Adrenal gland (tissue), 12 donors: Measurements from ENCODE around the gene MAP7D2. TPM values are rescaled to one million over a fixed set of nuclear protein-coding genes. Genes with fewer than 3 reads are reported as not detected.
"Not testable (repeated sequence)": the region's sequence is repeated elsewhere in the genome, so short reads cannot be mapped to it uniquely, and the experiment has no call there.

Experiments used
- DNase-seq, 7 donors: peaks; one replicate each; pipeline ENCODE4 v3.0.0-alpha.2; 2019 to 2020
- H3K27ac ChIP-seq, 5 donors: fragments of 200-600 bp; sonication (generic) in 4 of 5; 1 replicate in 3 of 5; 2 replicates in 2 of 5; pipeline versions ENCODE4 v1.5.1 to v1.8.0; 2016 to 2020; ENCODE audit warnings: mild to moderate bottlenecking in 1 of 5
- H3K27me3 ChIP-seq: fragments of 200-600 bp; 2 replicates; pipeline ENCODE4 v1.8.0; 2021
- H3K36me3 ChIP-seq, 2 donors: fragments of 200-600 bp; replicated peaks in 1 of 2; 1 replicate in 1 of 2; 2 replicates in 1 of 2; pipeline versions ENCODE4 v1.5.1 to v1.8.0; 2018 to 2022
- H3K4me1 ChIP-seq, 2 donors: fragments of 200-600 bp; replicated peaks in 1 of 2; 1 replicate in 1 of 2; 2 replicates in 1 of 2; pipeline versions ENCODE4 v1.5.1 to v1.8.0; 2018 to 2021
- H3K4me3 ChIP-seq, 4 donors: fragments of 200-600 bp; sonication (generic) in 3 of 4; one replicate each; pipeline ENCODE4 v1.5.1; 2016 to 2018
- H3K9me3 ChIP-seq, 3 donors: fragments of 200-600 bp; sonication (generic) in 1 of 3; replicated peaks in 1 of 3; 1 replicate in 2 of 3; 2 replicates in 1 of 3; pipeline versions ENCODE4 v1.5.1 to v1.8.0; 2016 to 2021
- CTCF ChIP-seq, 6 experiments: fragments of 450-650 bp in 4 of 6; fragments of 200-600 bp in 2 of 6; sonication (generic) in 1 of 6; IDR thresholded peaks; 1 replicate in 5 of 6; 2 replicates in 1 of 6; pipeline versions ENCODE4 v1.5.1 to v1.8.0; 2016 to 2021; ENCODE audit warnings: antibody characterized with exemption in 6 of 6, mild to moderate bottlenecking in 2 of 6, moderate library complexity in 1 of 6
- POLR2A ChIP-seq, 2 donors: fragments of 450-650 bp; IDR thresholded peaks; one replicate each; pipeline ENCODE4 v1.6.1; 2017; ENCODE audit warnings: antibody characterized with exemption in 2 of 2, mild to moderate bottlenecking in 2 of 2, moderate library complexity in 1 of 2
- WGBS, 4 donors: extraction: QIAGEN DNeasy Blood & Tissue Kit in 2 of 4; methylation state at CpG; one replicate each; pipeline versions ENCODE4 v1.1.5 to v1.1.7; 2013 to 2017; 5-methylcytosine and 5-hydroxymethylcytosine counted together
- intact Hi-C, 2 donors: fragments of 100-400 bp; cut with DNase I; formaldehyde crosslinking; loops; one replicate each; pipeline versions ENCODE4 v1.14.1 to v1.15.0; 2022 to 2023
- polyA plus RNA-seq, 3 donors: library from polyadenylated mRNA; stranded (reverse); fragments of 200-250 nt in 2 of 3; fragments of 350-450 nt in 1 of 3; fragmentation: Illumina TruSeq in 1 of 3; extraction: RNeasy Lipid Tissue Mini Kit (QIAGEN cat#74804) in 1 of 3; gene quantifications; one replicate each; pipeline ENCODE4 v1.2.3, GENCODE V29; 2013 to 2014
- total RNA-seq, 9 donors: library from RNA; depleted of rRNA in 4 of 9; stranded (reverse); fragments of >200 nt in 4 of 9; fragments of 120-200 nt in 1 of 9; fragmentation: NEBNext Ultra II Directional in 1 of 9; extraction: Animal tissue kit (Norgen Biotek cat#: 25700) in 1 of 9; gene quantifications; one replicate each; pipeline versions ENCODE4 v1.1.0 to v1.2.4, GENCODE V29; 2013 to 2023
- donor health status: healthy with polysubstance abuse.
- donor health status: Bipolar disorder and iron deficiency.
- donor health status: DM: yes; HTN: yes; CAD: no.
- donor health status: DM: no; HTN: no; CAD: no.
- donor health status: DM: no; HTN: no; CAD: no.
- donor health status: DM: yes; HTN: yes; CAD: no.

MAP7D2 gene
- total and polyA plus RNA-seq, 12 donors: 0.25 to 6.0 (median 1.0) TPM

DNA sequence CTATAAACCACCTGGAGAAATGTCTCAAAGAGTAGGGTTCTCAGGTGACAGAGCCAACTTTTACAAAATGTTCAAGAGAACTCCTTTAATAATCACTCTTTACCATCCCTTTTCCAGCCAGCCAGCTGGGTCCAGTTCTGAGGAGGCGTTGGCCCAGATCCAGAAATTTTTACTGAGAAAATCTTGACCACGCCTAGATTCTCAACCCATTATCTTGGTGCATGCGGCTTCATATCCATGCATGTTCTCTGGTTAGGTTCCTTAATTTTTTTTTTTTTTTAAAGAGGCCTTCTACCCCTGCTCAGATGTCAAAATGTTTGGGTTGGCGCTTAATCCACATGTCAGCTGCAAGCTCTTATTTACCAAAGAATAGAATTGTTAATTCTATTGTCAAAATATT, 12.0 kb upstream of the MAP7D2 start:
- H3K36me3 ChIP-seq: peaks cover 0 to 54% of the 10 kb centered on the region in 2 donors
- intact Hi-C loops: no loop called here
- no peak for DNase-seq

GRCh38 chrX:20127440-20127839, 10.7 kb upstream of the MAP7D2 start:
- H3K27me3 ChIP-seq, H3K4me3 ChIP-seq, H3K4me1 ChIP-seq, H3K9me3 ChIP-seq, H3K27ac ChIP-seq, DNase-seq, intact Hi-C loops: not testable (repeated sequence)
- TF ChIP-seq CTCF (IDR thresholded peaks at IDR 0.05): peak in 2 of 6 experiments; percentile 26 to 49
- 0 to 4% (median 2%) methylated on average over 3 of the region's 3 CpGs for WGBS, 4 donors
- H3K36me3 ChIP-seq: peaks cover 0 to 46% of the 10 kb centered on the region in 2 donors

More for the DNA sequence above, 12.0 kb upstream of the MAP7D2 start:
- H3K4me1 ChIP-seq: no peaks in the 10 kb centered on the region
- TF ChIP-seq CTCF (IDR thresholded peaks at IDR 0.05) (no peak), POLR2A (IDR thresholded peaks at IDR 0.05) (no peak)
- no peaks in the 10 kb centered on the region for H3K9me3 ChIP-seq
- WGBS, 4 donors: 57 to 83% (median 77%) methylated on average over 4 of the region's 4 CpGs
- no peak overlapping the region for H3K27ac ChIP-seq
- no peak overlapping the region for H3K4me3 ChIP-seq
- no peaks in the 10 kb centered on the region for H3K27me3 ChIP-seq

- H3K9me3 ChIP-seq, H3K27me3 ChIP-seq, DNase-seq, H3K4me1 ChIP-seq, intact Hi-C loops, H3K4me3 ChIP-seq, H3K27ac ChIP-seq: not testable (repeated sequence)
- WGBS, 4 donors: 17 to 53% (median 34%) methylated on average over 1 of the region's 1 CpG
- H3K36me3 ChIP-seq: peaks cover 0 to 44% of the 10 kb centered on the region in 2 donors
Measured at GRCh38 chrX:20126833-20127232, 10.1 kb upstream of the MAP7D2 start.

DNA sequence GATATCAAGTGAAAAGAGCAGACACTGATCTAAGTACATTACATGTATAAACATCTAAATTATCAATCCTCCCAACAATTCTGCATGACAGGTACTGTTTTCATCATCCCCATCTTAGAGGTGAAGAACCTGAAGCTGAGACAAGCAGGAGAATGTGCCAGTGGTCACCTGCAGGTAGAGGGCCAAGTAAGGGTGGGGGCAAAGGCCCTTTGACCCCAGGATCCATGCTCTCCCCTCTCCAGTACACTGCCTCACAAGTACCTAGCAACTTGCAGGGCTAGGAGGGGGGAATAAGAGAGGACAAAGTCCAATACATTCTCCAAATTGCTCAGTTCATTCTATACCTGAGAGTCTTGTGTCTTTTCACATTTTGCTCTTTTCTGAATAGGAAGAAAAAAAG, 8.3 kb upstream of the MAP7D2 start:
- no peaks in the 10 kb centered on the region for H3K27me3 ChIP-seq
- peaks cover 0 to 28% of the 10 kb centered on the region in 2 donors for H3K36me3 ChIP-seq
- TF ChIP-seq POLR2A (IDR thresholded peaks at IDR 0.05) (no peak), CTCF (IDR thresholded peaks at IDR 0.05) (no peak)
- H3K4me1 ChIP-seq: no peaks in the 10 kb centered on the region
- no peak overlapping the region for H3K27ac ChIP-seq
- H3K9me3 ChIP-seq: no peaks in the 10 kb centered on the region
- H3K4me3 ChIP-seq: no peak overlapping the region
- no peak for DNase-seq
- intact Hi-C loops: no loop called here

DNA sequence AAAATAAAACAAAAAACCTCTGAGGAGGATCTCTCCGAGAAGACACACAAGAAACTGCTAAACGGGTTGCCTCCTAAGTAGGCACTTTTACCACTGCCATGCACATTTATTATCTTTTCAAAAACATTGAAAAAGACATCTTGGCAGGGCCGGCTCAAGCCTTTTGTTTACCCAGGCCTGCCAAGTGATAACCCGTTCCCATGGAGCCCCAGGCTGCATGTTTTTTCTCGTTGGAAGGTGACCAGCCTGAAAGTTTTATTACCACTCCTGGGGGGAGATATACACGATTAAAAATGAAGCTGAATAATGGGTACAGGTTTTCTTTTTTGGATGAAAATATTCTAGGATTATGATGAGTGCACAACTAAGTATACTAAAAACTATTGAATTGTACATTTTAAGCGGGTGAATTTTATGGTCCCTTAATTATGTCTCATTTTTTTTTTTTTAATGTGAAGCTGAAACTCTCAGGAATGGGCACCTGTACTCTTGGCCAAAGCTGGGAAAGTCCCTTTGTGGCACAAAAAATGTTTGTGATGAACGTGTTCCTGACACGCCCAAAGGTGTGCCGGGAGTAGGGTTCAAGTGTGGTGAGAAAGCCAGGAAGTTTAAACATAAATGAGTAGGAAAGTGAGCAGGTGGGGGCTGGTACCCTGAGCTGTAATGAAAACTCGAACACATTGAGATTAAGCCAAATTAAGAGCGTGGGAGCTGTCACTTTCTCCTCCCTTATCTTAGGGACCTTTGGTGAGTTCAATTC, 1.5 kb upstream of the MAP7D2 start:
- intact Hi-C loops: loop anchor here in 1 of 2 donors (10.0 kb wide), 1 partner anchor 213 kb away; no protein-coding TSS in a partner anchor
- whole genome bisulfite sequencing, 4 donors: 40 to 60% (median 52%) methylated on average over 12 of the region's 12 CpGs
- Histone ChIP-seq H3K27ac (no peak overlapping the region), H3K27me3 (peaks cover 22% of the 10 kb centered on the region), H3K9me3 (no peaks in the 10 kb centered on the region), H3K36me3 (no peaks in the 10 kb centered on the region), H3K4me1 (no peaks in the 10 kb centered on the region), H3K4me3 (no peak overlapping the region)
- no peak for DNase-seq
- TF ChIP-seq POLR2A (IDR thresholded peaks at IDR 0.05) (no peak), CTCF (IDR thresholded peaks at IDR 0.05) (no peak)
